ENCODE results near the gene PDHX. TPM values are rescaled to one million over a fixed set of nuclear protein-coding genes. Genes with fewer than 3 reads are reported as not detected.
"Not testable (repeated sequence)": the region's sequence is repeated elsewhere in the genome, so short reads cannot be mapped to it uniquely, and the experiment has no call there.

PDHX gene
- polyA plus RNA-seq, 1 donor (not counting 4 experiments of a cell fraction or from before 2014, with no cell fraction given), result 28.5 TPM

GRCh38 chr11:35021589-35021988 lies 105.2 kb downstream of the PDHX start:
- H3K4me1 ChIP-seq (ENCODE audit: control insufficient read depth, extremely low read depth, insufficient read depth, low read length), result no peaks in the 10 kb centered on the region
- TF ChIP-seq, protein P1, sequence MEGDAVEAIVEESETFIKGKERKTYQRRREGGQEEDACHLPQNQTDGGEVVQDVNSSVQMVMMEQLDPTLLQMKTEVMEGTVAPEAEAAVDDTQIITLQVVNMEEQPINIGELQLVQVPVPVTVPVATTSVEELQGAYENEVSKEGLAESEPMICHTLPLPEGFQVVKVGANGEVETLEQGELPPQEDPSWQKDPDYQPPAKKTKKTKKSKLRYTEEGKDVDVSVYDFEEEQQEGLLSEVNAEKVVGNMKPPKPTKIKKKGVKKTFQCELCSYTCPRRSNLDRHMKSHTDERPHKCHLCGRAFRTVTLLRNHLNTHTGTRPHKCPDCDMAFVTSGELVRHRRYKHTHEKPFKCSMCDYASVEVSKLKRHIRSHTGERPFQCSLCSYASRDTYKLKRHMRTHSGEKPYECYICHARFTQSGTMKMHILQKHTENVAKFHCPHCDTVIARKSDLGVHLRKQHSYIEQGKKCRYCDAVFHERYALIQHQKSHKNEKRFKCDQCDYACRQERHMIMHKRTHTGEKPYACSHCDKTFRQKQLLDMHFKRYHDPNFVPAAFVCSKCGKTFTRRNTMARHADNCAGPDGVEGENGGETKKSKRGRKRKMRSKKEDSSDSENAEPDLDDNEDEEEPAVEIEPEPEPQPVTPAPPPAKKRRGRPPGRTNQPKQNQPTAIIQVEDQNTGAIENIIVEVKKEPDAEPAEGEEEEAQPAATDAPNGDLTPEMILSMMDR (optimal IDR thresholded peaks at IDR 0.05 in 1 of 3, IDR thresholded peaks at IDR 0.05 in 1 of 3, conservative IDR thresholded peaks at IDR 0.05 in 1 of 3; ENCODE audit: extremely low read depth in 1 of 3, insufficient read depth in 2 of 3, low read length in 3 of 3), result no peak
- TF ChIP-seq EZH2 (IDR thresholded peaks at IDR 0.05; ENCODE audit: low read length), result no peak
- no peaks in the 10 kb centered on the region for H3K27me3 ChIP-seq (ENCODE audit: control insufficient read depth, extremely low read depth, insufficient read depth, low read length)
- H3K4me2 ChIP-seq (ENCODE audit: control insufficient read depth, extremely low read depth, insufficient read depth, low read depth, low read length), result no peak overlapping the region
- no peak overlapping the region for H3K27ac ChIP-seq (ENCODE audit: control insufficient read depth, insufficient read depth, low read length)
- H3K79me2 ChIP-seq (ENCODE audit: control insufficient read depth, insufficient read depth, low read length), result no peaks in the 10 kb centered on the region
- dilution Hi-C loops (cut with MboI; ENCODE audit: extremely low pct_ligation_motif_present, low sequenced_read_pairs), result no loop called here
- DNase-seq (ENCODE audit: low read depth, low spot score) (no peak), FAIRE-seq (no peak)
- no peaks in the 10 kb centered on the region for H4K20me1 ChIP-seq (ENCODE audit: control insufficient read depth, extremely low read depth, insufficient read depth, low read length)
- no peaks in the 10 kb centered on the region for H3K36me3 ChIP-seq (ENCODE audit: control insufficient read depth in 2 of 2, extremely low read depth in 1 of 2, insufficient read depth in 2 of 2, low read length in 2 of 2)
- no peaks in the 10 kb centered on the region for H3K9me3 ChIP-seq (ENCODE audit: control insufficient read depth, low read depth, low read length)
- no peaks in the 10 kb centered on the region for H3K9me1 ChIP-seq (ENCODE audit: control insufficient read depth, extremely low read depth, insufficient read depth, low read length)
- no peak overlapping the region for H2AFZ ChIP-seq (ENCODE audit: control insufficient read depth, low read length)
- no peak overlapping the region for H3K9ac ChIP-seq (ENCODE audit: control insufficient read depth, extremely low read depth, insufficient read depth, low read length)
- no peak overlapping the region for H3K4me3 ChIP-seq (ENCODE audit: control insufficient read depth in 2 of 3, extremely low read depth in 1 of 3, insufficient read depth in 2 of 3, low read depth in 1 of 3, low read length in 3 of 3)

GRCh38 chr11:35023940-35024339 lies 107.5 kb downstream of the PDHX start:
- dilution Hi-C loops (cut with MboI; ENCODE audit: extremely low pct_ligation_motif_present, low sequenced_read_pairs); H3K36me3 ChIP-seq (ENCODE audit: control insufficient read depth in 2 of 2, extremely low read depth in 1 of 2, insufficient read depth in 2 of 2, low read length in 2 of 2); DNase-seq (ENCODE audit: low read depth, low spot score); H3K27me3 ChIP-seq (ENCODE audit: control insufficient read depth, extremely low read depth, insufficient read depth, low read length); H3K9me1 ChIP-seq (ENCODE audit: control insufficient read depth, extremely low read depth, insufficient read depth, low read length); H4K20me1 ChIP-seq (ENCODE audit: control insufficient read depth, extremely low read depth, insufficient read depth, low read length); FAIRE-seq; H3K4me3 ChIP-seq (ENCODE audit: control insufficient read depth in 2 of 3, extremely low read depth in 1 of 3, insufficient read depth in 2 of 3, low read depth in 1 of 3, low read length in 3 of 3); H3K9me3 ChIP-seq (ENCODE audit: control insufficient read depth, low read depth, low read length); H3K27ac ChIP-seq (ENCODE audit: control insufficient read depth, insufficient read depth, low read length); H3K4me2 ChIP-seq (ENCODE audit: control insufficient read depth, extremely low read depth, insufficient read depth, low read depth, low read length); H2AFZ ChIP-seq (ENCODE audit: control insufficient read depth, low read length); H3K4me1 ChIP-seq (ENCODE audit: control insufficient read depth, extremely low read depth, insufficient read depth, low read length); H3K79me2 ChIP-seq (ENCODE audit: control insufficient read depth, insufficient read depth, low read length); H3K9ac ChIP-seq (ENCODE audit: control insufficient read depth, extremely low read depth, insufficient read depth, low read length): not testable (repeated sequence)

GRCh38 chr11:35028007-35028406 lies 111.6 kb downstream of the PDHX start:
- H3K4me3 ChIP-seq (ENCODE audit: control insufficient read depth in 2 of 3, extremely low read depth in 1 of 3, insufficient read depth in 2 of 3, low read depth in 1 of 3, low read length in 3 of 3); H3K4me2 ChIP-seq (ENCODE audit: control insufficient read depth, extremely low read depth, insufficient read depth, low read depth, low read length); dilution Hi-C loops (cut with MboI; ENCODE audit: extremely low pct_ligation_motif_present, low sequenced_read_pairs); H3K36me3 ChIP-seq (ENCODE audit: control insufficient read depth in 2 of 2, extremely low read depth in 1 of 2, insufficient read depth in 2 of 2, low read length in 2 of 2); H2AFZ ChIP-seq (ENCODE audit: control insufficient read depth, low read length); H3K79me2 ChIP-seq (ENCODE audit: control insufficient read depth, insufficient read depth, low read length); H3K9me3 ChIP-seq (ENCODE audit: control insufficient read depth, low read depth, low read length); H3K9ac ChIP-seq (ENCODE audit: control insufficient read depth, extremely low read depth, insufficient read depth, low read length); H3K27me3 ChIP-seq (ENCODE audit: control insufficient read depth, extremely low read depth, insufficient read depth, low read length); H3K9me1 ChIP-seq (ENCODE audit: control insufficient read depth, extremely low read depth, insufficient read depth, low read length); H4K20me1 ChIP-seq (ENCODE audit: control insufficient read depth, extremely low read depth, insufficient read depth, low read length); DNase-seq (ENCODE audit: low read depth, low spot score); FAIRE-seq; H3K27ac ChIP-seq (ENCODE audit: control insufficient read depth, insufficient read depth, low read length): not testable (repeated sequence)
- H3K4me1 ChIP-seq (ENCODE audit: control insufficient read depth, extremely low read depth, insufficient read depth, low read length), result peaks cover 33% of the 10 kb centered on the region

Data from keratinocyte (primary cell).